A204.1 (cell line): ENCODE data around the gene SLC1A1.

Experiments used
- FAIRE-seq: peaks from 2 replicates; lab custom pipeline; 2012; peaks lifted over from hg19 to GRCh38; lab: Jason Lieb, UNC

Gene SLC1A1

DNA sequence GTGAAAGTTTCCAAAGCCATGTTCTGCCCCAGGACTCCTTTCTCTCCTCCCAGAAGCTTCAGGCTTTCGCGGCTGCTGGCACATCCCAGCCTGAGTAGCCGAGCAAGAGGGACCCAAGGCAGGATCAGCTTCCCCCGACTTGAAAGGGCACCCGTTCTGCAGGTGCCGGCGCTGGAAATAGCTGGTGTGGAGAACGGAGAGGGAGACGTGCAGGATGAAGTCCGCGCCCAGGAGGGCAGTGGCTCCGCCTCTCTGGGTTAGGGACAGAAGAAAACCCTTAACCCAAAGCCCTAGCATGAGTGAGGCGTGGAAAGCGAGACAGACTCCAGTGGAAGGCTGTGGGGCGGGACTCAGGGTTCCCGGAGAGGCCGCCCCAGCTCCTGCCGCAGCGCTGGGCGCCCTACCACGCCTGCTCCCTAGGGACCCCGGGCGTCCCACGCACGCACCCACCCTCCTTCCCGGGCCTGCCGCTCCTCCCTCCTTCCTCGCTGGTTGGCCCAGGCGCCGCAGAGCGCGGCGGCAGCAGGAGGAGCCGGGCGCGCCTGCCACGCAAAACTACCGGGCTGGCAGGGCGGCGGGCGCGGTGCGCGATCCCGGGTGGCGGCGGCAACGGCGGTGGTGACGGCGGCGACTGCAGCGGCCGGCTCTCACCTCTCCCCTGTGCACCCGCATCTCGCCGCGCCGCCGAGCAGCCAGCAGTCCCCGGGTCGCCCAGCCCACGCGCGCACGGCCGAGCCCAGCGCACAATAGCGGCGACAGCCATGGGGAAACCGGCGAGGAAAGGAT is at the start of gene SLC1A1:
TSS of gene SLC1A1 (plus strand) at position 550 of the 786 bp plus-strand sequence. CDS start at position 762, 212 bp downstream.
- FAIRE-seq = no peak

DNA sequence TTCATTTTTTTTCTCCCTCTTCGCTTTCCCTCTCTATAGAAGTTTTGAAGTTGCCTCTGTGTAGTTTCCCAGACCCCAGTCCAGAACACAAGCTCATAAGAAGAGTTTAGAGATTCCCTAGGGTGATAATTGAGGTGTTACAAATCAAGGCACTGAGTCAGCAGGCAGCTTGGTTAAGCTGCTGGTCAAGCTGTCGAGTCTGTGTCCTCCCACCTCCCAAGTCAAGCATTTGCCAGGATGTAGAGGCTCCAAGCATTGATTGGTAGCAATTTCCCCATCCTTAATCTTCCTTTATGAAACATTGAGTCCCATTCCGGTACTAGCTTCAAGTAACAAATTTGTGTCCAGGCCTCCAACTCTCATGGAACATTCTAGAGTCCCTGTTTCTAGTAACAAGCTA is 47.5 kb upstream of the SLC1A1 start:
- no peak for FAIRE-seq

- FAIRE-seq = no peak
These were observed 46.8 kb upstream of the SLC1A1 start for GRCh38 chr9:4443439-4443838.

DNA sequence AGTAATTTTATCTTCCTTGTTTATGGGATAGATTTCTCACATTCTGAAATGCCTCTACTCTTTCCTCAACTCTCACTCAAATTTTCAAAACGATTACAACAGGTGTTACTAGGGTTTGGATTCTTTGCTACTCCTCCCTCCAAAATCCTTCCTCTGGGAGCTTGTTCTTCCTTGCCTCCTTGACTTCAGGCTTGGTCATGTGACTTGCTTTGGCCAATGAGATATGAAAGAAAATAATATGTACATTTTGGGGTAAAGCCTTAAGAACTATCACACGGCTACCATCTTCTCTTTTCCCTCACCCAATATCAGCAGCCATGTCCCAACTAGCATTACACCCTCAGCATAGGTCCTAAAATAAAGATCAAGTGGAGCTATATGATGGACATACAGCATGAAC is 28.8 kb upstream of the SLC1A1 start:
- no peak for FAIRE-seq

- no peak for FAIRE-seq
These were observed 26.4 kb upstream of the SLC1A1 start for GRCh38 chr9:4463824-4464223.

DNA sequence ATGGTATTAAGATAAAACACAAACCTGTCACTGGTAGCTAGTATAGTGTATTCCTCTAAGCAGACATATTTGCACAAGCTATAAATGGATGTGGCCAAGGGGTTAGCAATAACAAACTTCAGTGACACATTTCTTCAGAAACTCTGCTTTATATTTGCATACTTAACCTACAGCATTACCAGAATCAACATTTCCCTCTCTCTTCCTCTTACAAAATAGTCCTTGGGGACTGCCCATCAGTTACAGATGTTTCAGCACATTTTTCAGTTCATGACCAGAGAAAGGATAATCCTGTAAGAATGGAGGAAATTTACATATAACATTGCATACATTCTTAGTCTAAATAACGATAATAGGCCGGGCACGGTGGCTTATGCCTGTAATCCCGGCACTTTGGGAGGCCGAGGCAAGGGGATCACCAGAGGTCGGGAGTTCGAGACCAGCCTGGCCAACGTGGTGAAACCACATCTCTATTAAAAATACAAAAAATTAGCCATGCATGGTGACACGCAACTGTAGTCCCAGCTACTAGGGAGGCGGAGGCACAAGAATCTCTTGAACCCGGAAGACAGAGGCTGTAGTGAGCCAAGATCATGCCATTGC is 25.3 kb upstream of the SLC1A1 start:
- no peak for FAIRE-seq

DNA sequence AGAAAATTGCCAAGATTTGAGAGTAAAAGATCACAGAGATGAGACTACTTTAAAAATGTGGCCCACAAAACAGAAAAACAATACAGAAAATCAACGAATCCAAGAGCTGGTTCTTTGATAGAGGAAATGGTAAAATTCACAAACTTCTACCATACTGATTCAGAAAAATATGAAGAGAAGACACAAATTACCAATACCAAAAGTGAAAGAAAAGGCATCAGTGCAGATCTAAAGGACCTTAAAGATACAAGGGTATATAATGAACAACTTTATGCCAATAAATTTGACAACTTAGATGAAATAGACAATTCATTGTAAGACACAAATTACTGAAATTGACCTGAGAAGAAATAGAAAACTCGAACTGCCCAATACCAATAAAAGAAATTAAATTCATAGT is 24.4 kb upstream of the SLC1A1 start:
- no peak for FAIRE-seq

GRCh38 chr9:4475301-4475700 is 15.0 kb upstream of the SLC1A1 start:
- no peak for FAIRE-seq

- no peak for FAIRE-seq
These were observed 4.1 kb upstream of the SLC1A1 start for GRCh38 chr9:4486176-4486575.

GRCh38 chr9:4489562-4489918 is 728 bp upstream of the SLC1A1 start:
- no peak for FAIRE-seq

GRCh38 chr9:4490705-4491625 is 697 bp downstream of the SLC1A1 start:
- FAIRE-seq = no peak

- FAIRE-seq = no peak
These were observed 1.3 kb downstream of the SLC1A1 start for GRCh38 chr9:4491626-4491975.

- FAIRE-seq = no peak
These were observed 4.1 kb downstream of the SLC1A1 start for GRCh38 chr9:4494332-4494731.

DNA sequence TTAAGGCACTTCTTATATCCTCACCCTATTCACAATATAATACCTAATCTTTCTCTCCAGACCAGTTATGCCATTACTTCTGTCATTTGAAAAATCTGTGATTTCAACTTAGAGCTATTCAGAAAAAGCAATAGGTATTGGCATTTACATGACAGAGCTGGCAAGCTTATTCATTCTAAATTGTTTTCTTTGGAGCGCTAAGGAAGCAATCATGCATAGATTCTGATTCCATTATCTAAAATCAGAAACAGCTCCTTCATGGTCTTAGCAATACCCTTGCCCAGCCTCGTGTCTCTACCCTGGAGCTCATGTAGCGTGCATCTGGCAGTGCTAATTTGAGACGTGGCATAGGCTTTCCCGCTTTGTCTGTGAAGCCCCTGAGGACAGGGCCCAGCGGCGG is 4.5 kb downstream of the SLC1A1 start:
- FAIRE-seq = no peak

DNA sequence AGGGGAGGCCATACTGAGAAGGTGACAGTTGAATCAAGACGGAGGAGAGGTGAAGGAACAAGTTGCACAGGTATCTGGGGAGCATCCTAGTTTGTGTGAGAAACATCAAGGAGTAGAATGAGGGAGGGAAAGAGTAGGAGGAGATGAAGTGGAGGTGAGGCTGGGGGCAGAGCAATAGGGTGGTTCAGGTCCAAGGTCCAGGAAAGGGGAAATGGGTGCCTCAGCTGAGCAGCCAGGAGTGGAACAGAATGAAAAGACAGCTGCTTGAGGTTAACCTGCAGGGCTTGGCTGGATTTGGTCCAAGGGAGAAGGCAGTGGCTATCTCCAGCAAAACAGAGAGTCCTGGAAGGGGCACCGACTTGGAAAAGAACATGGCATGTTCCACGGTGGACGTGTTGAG is 5.3 kb downstream of the SLC1A1 start:
- FAIRE-seq = no peak

DNA sequence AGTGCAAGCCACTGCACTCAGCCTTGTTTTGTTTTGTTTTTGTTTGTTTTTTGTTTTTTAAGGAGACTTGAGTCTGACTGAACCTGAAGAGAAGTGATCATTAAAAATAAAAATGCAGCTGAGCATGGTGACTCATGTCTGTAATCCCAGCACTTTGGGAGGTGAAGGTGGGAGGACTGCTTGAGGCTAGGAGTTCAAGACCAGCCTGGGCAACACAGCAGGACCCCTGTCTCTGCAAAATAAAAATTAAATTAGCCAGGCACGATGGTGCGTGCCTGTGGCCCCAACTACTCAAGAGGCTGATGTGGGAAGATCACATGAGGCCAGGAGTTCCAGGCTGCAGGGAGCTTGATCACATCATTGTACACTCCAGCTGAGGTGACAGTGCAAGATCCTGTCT is 6.2 kb downstream of the SLC1A1 start:
- no peak for FAIRE-seq

GRCh38 chr9:4497395-4497794 is 7.1 kb downstream of the SLC1A1 start:
- FAIRE-seq = no peak

DNA sequence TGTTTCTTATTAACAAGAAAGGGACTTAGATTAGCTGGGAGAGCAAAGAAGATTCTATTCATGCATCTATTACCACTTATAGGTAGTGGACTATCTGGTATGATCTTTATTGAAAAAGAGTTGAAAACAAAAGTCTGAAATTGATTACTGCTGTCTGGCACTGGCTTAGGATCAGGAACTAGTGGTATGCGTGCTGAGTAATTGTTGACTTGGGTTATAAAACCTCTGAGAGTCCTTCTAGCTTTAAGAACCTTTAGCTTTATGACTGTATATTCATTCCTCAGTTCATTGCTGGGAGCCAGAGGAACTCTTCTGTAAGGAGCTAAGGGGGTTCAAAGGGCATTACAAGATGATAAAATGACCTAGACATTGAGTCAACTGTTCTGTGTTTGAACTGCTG is 7.6 kb downstream of the SLC1A1 start:
- no peak for FAIRE-seq

- no peak for FAIRE-seq
These were observed 9.6 kb downstream of the SLC1A1 start for GRCh38 chr9:4499917-4500316.

DNA sequence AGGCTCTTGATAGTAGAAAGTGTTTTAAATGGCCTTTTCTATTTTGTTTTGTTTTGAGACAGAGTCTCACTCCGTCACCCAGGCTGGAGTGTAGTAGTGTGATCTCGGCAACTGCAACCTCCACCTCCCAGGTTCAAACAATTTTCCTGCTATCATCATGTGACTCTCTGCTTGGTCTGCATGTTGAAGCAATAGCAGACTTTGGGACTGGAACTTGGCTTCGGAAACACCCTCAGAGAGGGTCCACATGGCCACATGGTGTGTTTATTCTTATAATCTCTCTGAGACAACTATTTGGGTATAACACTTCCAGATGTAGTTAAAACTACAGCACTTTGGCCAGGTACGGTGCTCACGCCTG is 10.9 kb downstream of the SLC1A1 start:
- FAIRE-seq = no peak

DNA sequence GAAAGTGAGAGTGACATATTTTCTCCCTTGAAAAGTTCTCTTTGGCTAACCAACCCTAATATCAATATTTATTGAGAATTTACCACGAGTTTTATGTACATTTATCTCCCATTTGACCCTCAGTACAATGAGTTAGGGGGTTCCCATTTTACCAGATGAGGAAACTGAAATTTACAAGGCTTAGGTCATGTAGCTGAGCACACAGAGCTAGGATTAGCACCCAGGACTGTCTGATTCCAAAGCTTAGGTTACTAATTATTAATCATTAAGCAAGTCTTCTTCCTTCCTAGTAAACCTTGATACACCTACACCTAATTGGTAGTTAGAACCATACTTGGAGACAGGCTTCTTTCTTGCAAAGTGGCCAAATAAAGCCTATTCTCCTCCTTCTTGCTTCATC is 12.2 kb downstream of the SLC1A1 start:
- no peak for FAIRE-seq

- no peak for FAIRE-seq
These were observed 12.8 kb downstream of the SLC1A1 start for GRCh38 chr9:4503103-4503502.

DNA sequence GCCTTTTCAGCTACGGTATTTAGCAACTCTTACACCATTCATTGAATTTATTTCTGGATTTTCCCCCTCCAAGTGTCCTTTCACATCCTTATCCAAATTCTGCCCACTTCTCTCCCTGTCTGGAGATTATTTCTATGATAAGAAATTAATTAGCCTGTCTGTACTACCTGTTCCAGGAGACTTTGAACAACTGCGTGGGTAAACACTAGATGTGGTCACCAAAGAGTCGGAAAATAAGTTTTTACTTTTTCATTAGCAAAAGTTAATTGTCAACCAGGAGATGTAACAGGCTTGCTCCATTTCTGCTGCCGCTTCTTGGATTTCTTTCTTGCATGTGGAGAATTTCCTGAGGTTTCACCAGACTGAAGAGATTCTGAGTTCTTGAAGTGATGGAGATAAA is 14.0 kb downstream of the SLC1A1 start:
- no peak for FAIRE-seq
